ENCODE measurements around the gene GIMAP2. TPM values are rescaled to one million over a fixed set of nuclear protein-coding genes. Genes with fewer than 3 reads are reported as not detected.

The GIMAP2 gene
- total RNA-seq = not detected in 2 replicates

DNA sequence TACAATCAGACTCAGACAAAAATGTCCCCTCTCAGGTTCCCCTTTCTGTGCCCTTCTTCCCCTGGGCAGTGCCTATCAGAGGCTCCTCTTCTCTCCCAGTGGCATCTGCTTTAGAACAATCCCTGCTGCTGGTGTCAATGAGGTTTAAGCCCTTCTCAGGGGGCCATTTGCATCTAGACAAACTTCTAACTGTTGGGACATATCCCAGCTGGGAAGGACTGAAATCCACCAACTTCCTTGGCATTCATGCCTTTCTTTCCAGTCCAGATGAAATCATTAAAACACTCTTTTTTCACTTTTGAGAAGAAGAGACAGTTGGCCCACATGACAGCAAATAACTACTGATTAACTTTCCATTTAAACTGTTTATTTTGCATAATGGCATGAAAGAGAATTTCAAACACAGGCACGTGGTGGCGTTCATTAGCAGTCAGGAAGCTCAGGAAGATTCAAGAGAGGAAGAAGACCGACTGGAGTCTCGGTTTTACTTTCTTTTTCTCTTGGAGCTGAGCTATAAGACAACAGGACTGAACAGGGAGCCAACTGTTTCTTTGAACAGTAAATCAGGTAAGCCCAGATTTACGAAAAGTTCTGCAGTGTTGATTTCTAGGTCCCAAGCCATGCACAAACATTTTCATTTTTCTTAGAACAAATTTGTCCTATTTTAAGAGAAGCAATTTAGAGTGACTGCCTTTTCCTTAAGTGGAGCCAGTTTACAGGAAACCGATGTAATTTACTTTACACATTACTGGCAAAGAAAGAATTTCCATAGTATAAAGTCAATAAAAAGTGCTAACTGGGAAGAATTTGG, at the start of gene GIMAP2:
Gene GIMAP2, plus strand, starts transcription at position 488 of the 811 bp plus-strand sequence. CDS start 1,354 bp downstream, outside the sequence.

GRCh38 chr7:150716368-150716767, 30.9 kb downstream of the GIMAP2 start, which contains the start of gene GIMAP1:
Gene GIMAP1 (plus strand): TSS chr7:150716613. CDS start chr7:150719048, 2,435 bp downstream.

GRCh38 chr7:150737265-150738055, 52.0 kb downstream of the GIMAP2 start, which contains the start of gene GIMAP5:
Gene GIMAP5 (plus strand): TSS chr7:150737418. CDS start chr7:150740885, 3,467 bp downstream.

Other genes with a start within 250 kb of the GIMAP2 start
- gene GIMAP8, start 235.1 kb upstream of the GIMAP2 start, total RNA-seq = not detected in 2 replicates
- gene GIMAP7, start 170.8 kb upstream of the GIMAP2 start, total RNA-seq = not detected in 2 replicates
- gene GIMAP4, start 118.3 kb upstream of the GIMAP2 start, total RNA-seq = not detected in 2 replicates
- not detected in 2 replicates for gene GIMAP6, start 53.3 kb upstream of the GIMAP2 start, total RNA-seq
- gene GIMAP1, start 30.9 kb downstream of the GIMAP2 start, total RNA-seq = not detected in 2 replicates
- not detected in 2 replicates for gene GIMAP5, start 51.7 kb downstream of the GIMAP2 start, total RNA-seq
- gene TMEM176B, start 114.7 kb downstream of the GIMAP2 start, total RNA-seq = not detected in 2 replicates
- 1.1 TPM in 1 of 2 replicates, not detected in the other for gene TMEM176A, start 115.1 kb downstream of the GIMAP2 start, total RNA-seq
- gene AOC1, start 166.8 kb downstream of the GIMAP2 start, total RNA-seq = not detected in 2 replicates